Lower lobe of right lung (tissue), 2 donors: ENCODE results near the gene MAP1B. TPM values are rescaled to one million over a fixed set of nuclear protein-coding genes. Genes with fewer than 3 reads are reported as not detected.

Experiments
- ATAC-seq, 2 donors: fragments of 200-7000 bp; cut with Tn5 transposase; one replicate each; pipeline ENCODE4 v1.9.1; 2020 to 2022; ENCODE audit warnings: mild to moderate bottlenecking in 2 of 2, moderate library complexity in 2 of 2
- DNase-seq: peaks from one replicate; pipeline ENCODE4 v3.0.0-alpha.2; 2020
- H3K27ac ChIP-seq: fragments of 200-600 bp; one replicate; pipeline ENCODE4 v1.8.0; 2022
- H3K27me3 ChIP-seq: fragments of 200-600 bp; one replicate; pipeline ENCODE4 v1.8.0; 2022; ENCODE audit warnings: low read depth
- H3K36me3 ChIP-seq: fragments of 200-600 bp; one replicate; pipeline ENCODE4 v1.8.0; 2022; ENCODE audit warnings: mild to moderate bottlenecking
- H3K4me1 ChIP-seq: fragments of 200-600 bp; one replicate; pipeline ENCODE4 v1.8.0; 2022
- H3K4me3 ChIP-seq: fragments of 200-600 bp; one replicate; pipeline ENCODE4 v1.8.0; 2022; ENCODE audit warnings: mild to moderate bottlenecking
- H3K9me3 ChIP-seq: fragments of 200-600 bp; one replicate; pipeline ENCODE4 v1.8.0; 2022
- intact Hi-C: fragments of 100-400 bp; cut with DNase I; formaldehyde crosslinking; loops from one replicate; pipeline ENCODE4 v1.11.0; 2022
- total RNA-seq: library from RNA; stranded (reverse); fragmentation: NEBNext Ultra II Directional; extraction: Animal tissue kit (Norgen Biotek cat#: 25700); gene quantifications from one replicate; pipeline ENCODE4 v1.2.1, GENCODE V29; 2021
- TF ChIP-seq, protein P1 (sequence below): fragments of 200-600 bp; IDR thresholded peaks from one replicate; pipeline ENCODE4 v1.8.0; 2022; ENCODE audit warnings: antibody characterized with exemption, mild to moderate bottlenecking
- donor health status: DM: no; HTN: yes; CAD: no; lungs with severe emphysema.

Gene MAP1B
- total RNA-seq, 1 donor from 2014 or later = 20.6 TPM

DNA sequence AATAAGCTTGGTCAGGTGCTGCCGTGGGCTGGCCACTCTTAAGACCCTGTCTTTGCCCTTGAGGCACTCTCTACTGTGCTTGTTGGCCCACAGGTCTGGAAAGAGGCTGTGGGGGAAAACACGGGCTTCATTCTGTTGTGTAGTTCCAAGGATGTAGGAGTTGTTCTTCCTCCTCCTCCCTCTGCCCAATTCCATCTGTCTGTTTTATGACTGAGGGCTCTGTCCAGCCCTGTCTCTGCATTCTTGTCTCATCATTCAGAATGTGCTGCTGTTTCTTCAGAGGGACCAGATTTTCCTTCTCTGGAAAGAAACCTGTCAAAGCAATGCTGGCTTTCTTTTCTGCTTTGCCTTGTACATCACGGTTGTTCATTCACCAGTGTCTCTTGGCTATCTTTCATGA, 84.1 kb downstream of the MAP1B start:
- Histone ChIP-seq H3K9me3 (no peaks in the 10 kb centered on the region), H3K27ac (no peak overlapping the region), H3K36me3 (no peaks in the 10 kb centered on the region), H3K4me3 (no peak overlapping the region), H3K27me3 (no peaks in the 10 kb centered on the region), H3K4me1 (peaks cover 4% of the 10 kb centered on the region)
- ATAC-seq = no peak
- DNase-seq = no peak
- intact Hi-C loops = no loop called here
- TF ChIP-seq, protein P1, sequence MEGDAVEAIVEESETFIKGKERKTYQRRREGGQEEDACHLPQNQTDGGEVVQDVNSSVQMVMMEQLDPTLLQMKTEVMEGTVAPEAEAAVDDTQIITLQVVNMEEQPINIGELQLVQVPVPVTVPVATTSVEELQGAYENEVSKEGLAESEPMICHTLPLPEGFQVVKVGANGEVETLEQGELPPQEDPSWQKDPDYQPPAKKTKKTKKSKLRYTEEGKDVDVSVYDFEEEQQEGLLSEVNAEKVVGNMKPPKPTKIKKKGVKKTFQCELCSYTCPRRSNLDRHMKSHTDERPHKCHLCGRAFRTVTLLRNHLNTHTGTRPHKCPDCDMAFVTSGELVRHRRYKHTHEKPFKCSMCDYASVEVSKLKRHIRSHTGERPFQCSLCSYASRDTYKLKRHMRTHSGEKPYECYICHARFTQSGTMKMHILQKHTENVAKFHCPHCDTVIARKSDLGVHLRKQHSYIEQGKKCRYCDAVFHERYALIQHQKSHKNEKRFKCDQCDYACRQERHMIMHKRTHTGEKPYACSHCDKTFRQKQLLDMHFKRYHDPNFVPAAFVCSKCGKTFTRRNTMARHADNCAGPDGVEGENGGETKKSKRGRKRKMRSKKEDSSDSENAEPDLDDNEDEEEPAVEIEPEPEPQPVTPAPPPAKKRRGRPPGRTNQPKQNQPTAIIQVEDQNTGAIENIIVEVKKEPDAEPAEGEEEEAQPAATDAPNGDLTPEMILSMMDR = no peak

DNA sequence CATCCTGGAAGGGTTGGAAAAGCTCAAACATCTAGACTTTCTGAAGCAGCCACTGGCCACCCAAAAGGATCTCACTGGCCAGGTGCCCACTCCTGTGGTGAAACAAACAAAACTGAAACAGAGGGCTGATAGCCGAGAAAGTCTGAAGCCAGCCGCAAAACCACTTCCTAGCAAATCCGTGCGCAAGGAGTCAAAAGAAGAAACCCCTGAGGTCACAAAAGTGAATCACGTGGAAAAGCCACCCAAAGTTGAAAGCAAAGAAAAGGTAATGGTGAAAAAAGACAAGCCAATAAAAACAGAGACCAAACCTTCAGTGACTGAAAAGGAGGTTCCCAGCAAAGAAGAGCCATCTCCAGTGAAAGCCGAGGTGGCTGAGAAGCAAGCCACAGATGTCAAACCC, 87.6 kb downstream of the MAP1B start:
- Histone ChIP-seq H3K4me1 (peaks cover 4% of the 10 kb centered on the region), H3K27me3 (no peaks in the 10 kb centered on the region), H3K27ac (no peak overlapping the region), H3K4me3 (no peak overlapping the region), H3K9me3 (no peaks in the 10 kb centered on the region), H3K36me3 (no peaks in the 10 kb centered on the region)
- ATAC-seq = no peak
- intact Hi-C loops = no loop called here
- no peak for DNase-seq
- TF ChIP-seq, protein P1 = no peak

DNA sequence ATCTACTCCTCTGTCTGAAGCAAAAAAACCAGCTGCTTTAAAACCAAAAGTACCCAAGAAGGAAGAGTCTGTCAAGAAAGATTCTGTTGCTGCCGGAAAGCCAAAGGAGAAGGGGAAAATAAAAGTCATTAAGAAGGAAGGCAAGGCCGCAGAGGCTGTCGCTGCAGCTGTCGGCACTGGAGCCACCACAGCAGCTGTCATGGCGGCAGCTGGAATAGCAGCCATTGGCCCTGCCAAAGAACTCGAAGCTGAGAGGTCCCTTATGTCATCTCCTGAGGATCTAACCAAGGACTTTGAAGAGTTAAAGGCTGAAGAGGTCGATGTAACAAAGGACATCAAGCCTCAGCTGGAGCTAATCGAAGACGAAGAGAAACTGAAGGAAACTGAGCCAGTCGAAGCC, 88.3 kb downstream of the MAP1B start:
- DNase-seq (no peak), ATAC-seq (no peak)
- TF ChIP-seq, protein P1 = no peak
- Histone ChIP-seq H3K36me3 (no peaks in the 10 kb centered on the region), H3K9me3 (no peaks in the 10 kb centered on the region), H3K27me3 (no peaks in the 10 kb centered on the region), H3K27ac (no peak overlapping the region), H3K4me1 (peaks cover 4% of the 10 kb centered on the region), H3K4me3 (no peak overlapping the region)
- intact Hi-C loops = no loop called here

DNA sequence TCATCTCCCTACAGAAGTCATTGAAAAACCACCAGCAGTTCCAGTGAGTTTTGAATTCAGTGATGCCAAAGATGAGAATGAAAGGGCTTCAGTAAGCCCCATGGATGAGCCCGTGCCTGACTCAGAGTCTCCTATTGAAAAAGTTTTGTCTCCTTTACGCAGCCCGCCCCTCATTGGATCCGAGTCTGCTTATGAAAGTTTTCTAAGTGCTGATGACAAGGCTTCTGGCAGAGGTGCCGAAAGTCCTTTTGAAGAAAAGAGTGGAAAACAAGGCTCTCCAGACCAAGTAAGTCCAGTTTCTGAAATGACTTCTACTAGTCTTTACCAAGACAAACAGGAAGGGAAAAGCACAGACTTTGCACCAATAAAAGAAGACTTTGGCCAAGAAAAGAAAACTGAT, 90.1 kb downstream of the MAP1B start:
- no peak for ATAC-seq
- H3K4me1 ChIP-seq = no peaks in the 10 kb centered on the region
- TF ChIP-seq, protein P1 = no peak
- no peaks in the 10 kb centered on the region for H3K9me3 ChIP-seq
- H3K27me3 ChIP-seq = no peaks in the 10 kb centered on the region
- H3K4me3 ChIP-seq = no peak overlapping the region
- no peak overlapping the region for H3K27ac ChIP-seq
- H3K36me3 ChIP-seq = no peaks in the 10 kb centered on the region
- intact Hi-C loops = no loop called here
- DNase-seq = no peak

DNA sequence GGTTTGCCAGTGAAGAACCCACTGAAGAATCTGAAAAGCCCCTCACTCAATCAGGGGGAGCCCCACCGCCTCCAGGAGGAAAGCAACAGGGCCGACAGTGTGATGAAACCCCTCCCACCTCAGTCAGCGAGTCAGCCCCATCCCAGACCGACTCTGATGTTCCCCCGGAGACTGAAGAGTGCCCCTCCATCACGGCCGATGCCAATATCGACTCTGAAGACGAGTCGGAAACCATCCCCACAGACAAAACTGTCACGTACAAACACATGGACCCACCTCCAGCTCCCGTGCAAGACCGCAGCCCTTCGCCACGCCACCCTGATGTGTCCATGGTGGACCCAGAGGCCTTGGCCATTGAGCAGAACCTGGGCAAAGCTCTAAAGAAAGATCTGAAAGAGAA, 92.4 kb downstream of the MAP1B start:
- DNase-seq (no peak), ATAC-seq (no peak)
- TF ChIP-seq, protein P1 = no peak
- H3K4me1 ChIP-seq = no peaks in the 10 kb centered on the region
- peaks cover 4% of the 10 kb centered on the region for H3K36me3 ChIP-seq
- H3K4me3 ChIP-seq = no peak overlapping the region
- no peaks in the 10 kb centered on the region for H3K27me3 ChIP-seq
- no peaks in the 10 kb centered on the region for H3K9me3 ChIP-seq
- no peak overlapping the region for H3K27ac ChIP-seq
- intact Hi-C loops = no loop called here

DNA sequence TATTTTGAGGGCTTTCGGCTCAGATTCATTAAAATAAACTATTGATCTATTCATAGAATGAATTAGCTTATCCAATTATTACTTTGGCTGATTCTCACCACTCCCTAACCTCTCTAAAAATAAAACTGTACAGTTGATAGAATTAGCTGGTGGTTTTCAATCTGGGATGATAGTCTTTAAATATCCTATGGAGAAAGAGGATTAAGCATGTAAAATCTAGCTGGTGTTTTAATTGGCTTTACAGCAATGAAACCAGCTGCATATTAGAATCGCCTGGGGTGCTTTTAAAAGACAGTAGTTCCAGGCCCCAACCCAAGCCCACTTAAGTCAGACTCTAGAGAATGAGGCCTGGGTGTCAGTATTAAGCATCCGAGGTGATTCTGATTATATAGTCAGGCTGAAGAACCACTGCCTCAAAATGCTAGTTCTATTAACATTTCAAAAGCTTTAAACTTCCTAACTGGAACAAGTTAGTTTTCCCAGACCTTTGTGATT, 95.1 kb downstream of the MAP1B start:
- Histone ChIP-seq H3K4me1 (no peaks in the 10 kb centered on the region), H3K9me3 (no peaks in the 10 kb centered on the region), H3K4me3 (no peak overlapping the region), H3K27ac (no peak overlapping the region), H3K27me3 (no peaks in the 10 kb centered on the region), H3K36me3 (peaks cover 4% of the 10 kb centered on the region)
- DNase-seq (no peak), ATAC-seq (no peak)
- TF ChIP-seq, protein P1 = no peak
- intact Hi-C loops = no loop called here
